HUES64 (cell line): ENCODE data around the gene SCARF2.
"Not testable (repeated sequence)": the region's sequence is repeated elsewhere in the genome, so short reads cannot be mapped to it uniquely, and the experiment has no call there.

Experiments used
- H3K27ac ChIP-seq: 2 replicates; pipeline ENCODE4 v1.7.0; 2013; ENCODE audit warnings: low read depth, low read length, inconsistent platforms
- H3K27me3 ChIP-seq: 2 replicates; pipeline ENCODE4 v1.6.1; 2013; ENCODE audit warnings: mild to moderate bottlenecking, low read length; ENCODE audit not compliant: insufficient read depth
- H3K36me3 ChIP-seq: 2 replicates; pipeline ENCODE4 v1.6.1; 2013; ENCODE audit warnings: mild to moderate bottlenecking, low read length; ENCODE audit not compliant: insufficient read depth
- H3K4me1 ChIP-seq: 2 replicates; pipeline ENCODE4 v1.6.1; 2013; ENCODE audit warnings: mild to moderate bottlenecking, low read length, moderate library complexity; ENCODE audit not compliant: insufficient read depth
- H3K4me3 ChIP-seq: 2 replicates; pipeline ENCODE4 v1.5.1; 2013; ENCODE audit warnings: mild to moderate bottlenecking, low read length, moderate library complexity
- H3K9ac ChIP-seq: 2 replicates; pipeline ENCODE4 v1.6.1; 2013; ENCODE audit warnings: mild to moderate bottlenecking, low read depth, low read length
- H3K9me3 ChIP-seq: 2 replicates; pipeline ENCODE4 v1.6.1; 2013; ENCODE audit warnings: low read depth, low read length; ENCODE audit not compliant: insufficient read depth
- WGBS: fragments of 150-250, 120-280 bp; methylation state at CpG from one replicate; pipeline ENCODE4 v1.1.7; 2013; ENCODE audit warnings: missing lambda C conversion rate; 5-methylcytosine and 5-hydroxymethylcytosine counted together

SCARF2 gene

GRCh38 chr22:20414059-20414440 lies 23.6 kb downstream of the SCARF2 start:
- Histone ChIP-seq H3K27me3 (peaks cover 8% of the 10 kb centered on the region; the same call in 1 of the 2 replicates), H3K4me1 (no peaks in the 10 kb centered on the region), H3K9ac (no peak overlapping the region), H3K36me3 (no peaks in the 10 kb centered on the region), H3K9me3 (no peaks in the 10 kb centered on the region), H3K27ac (no peak overlapping the region), H3K4me3 (no peak overlapping the region)
- WGBS, result 84% methylated on average over 5 of the region's 5 CpGs

- no peak overlapping the region for H3K4me3 ChIP-seq
- no peaks in the 10 kb centered on the region for H3K4me1 ChIP-seq
- peaks cover 2% of the 10 kb centered on the region; the same call in 1 of the 2 replicates for H3K27me3 ChIP-seq
- 97% methylated on average over 9 of the region's 9 CpGs for WGBS
- H3K27ac ChIP-seq, result no peak overlapping the region
- no peak overlapping the region for H3K9ac ChIP-seq
- H3K36me3 ChIP-seq, result no peaks in the 10 kb centered on the region
- no peaks in the 10 kb centered on the region for H3K9me3 ChIP-seq
Observed at GRCh38 chr22:20413217-20414058, 24.2 kb downstream of the SCARF2 start.

- Histone ChIP-seq H3K9me3 (no peaks in the 10 kb centered on the region), H3K27ac (no peak overlapping the region), H3K27me3 (no peaks in the 10 kb centered on the region), H3K4me3 (no peak overlapping the region), H3K4me1 (no peaks in the 10 kb centered on the region), H3K9ac (no peak overlapping the region), H3K36me3 (peaks cover 5% of the 10 kb centered on the region; the same call in 1 of the 2 replicates)
- 82% methylated on average over 10 of the region's 10 CpGs for WGBS
Observed at GRCh38 chr22:20412474-20413216, 25.0 kb downstream of the SCARF2 start.

- not testable (repeated sequence) for H3K27me3 ChIP-seq, H3K4me1 ChIP-seq, H3K27ac ChIP-seq, H3K9me3 ChIP-seq, H3K4me3 ChIP-seq, H3K9ac ChIP-seq
- peaks cover 31% of the 10 kb centered on the region for H3K36me3 ChIP-seq
- WGBS, result 97% methylated on average over 3 of the region's 3 CpGs
Observed at GRCh38 chr22:20409385-20409784, 28.2 kb downstream of the SCARF2 start.

GRCh38 chr22:20408891-20409290 lies 28.7 kb downstream of the SCARF2 start:
- no peaks in the 10 kb centered on the region for H3K4me1 ChIP-seq
- H3K4me3 ChIP-seq, result no peak overlapping the region
- WGBS, result 88% methylated on average over 4 of the region's 4 CpGs
- no peaks in the 10 kb centered on the region for H3K27me3 ChIP-seq
- peaks cover 36% of the 10 kb centered on the region for H3K36me3 ChIP-seq
- no peaks in the 10 kb centered on the region for H3K9me3 ChIP-seq
- no peak overlapping the region for H3K9ac ChIP-seq
- H3K27ac ChIP-seq, result no peak overlapping the region

GRCh38 chr22:20407829-20408228 lies 29.8 kb downstream of the SCARF2 start:
- Histone ChIP-seq H3K9ac (no peak overlapping the region), H3K27me3 (no peaks in the 10 kb centered on the region), H3K27ac (no peak overlapping the region), H3K36me3 (peaks cover 47% of the 10 kb centered on the region), H3K4me1 (no peaks in the 10 kb centered on the region), H3K9me3 (no peaks in the 10 kb centered on the region), H3K4me3 (no peak overlapping the region)
- 93% methylated on average over 3 of the region's 3 CpGs for WGBS

- WGBS, result 96% methylated on average over 13 of the region's 13 CpGs
- Histone ChIP-seq H3K9ac (no peak overlapping the region), H3K27me3 (no peaks in the 10 kb centered on the region)
Observed at GRCh38 chr22:20406686-20407408, 30.8 kb downstream of the SCARF2 start.

GRCh38 chr22:20405931-20406685 lies 31.5 kb downstream of the SCARF2 start:
- Histone ChIP-seq H3K9ac (no peak overlapping the region), H3K36me3 (peaks cover 61% of the 10 kb centered on the region), H3K27me3 (no peaks in the 10 kb centered on the region), H3K4me1 (no peaks in the 10 kb centered on the region), H3K27ac (no peak overlapping the region), H3K9me3 (no peaks in the 10 kb centered on the region), H3K4me3 (no peak overlapping the region)
- 96% methylated on average over 62 of the region's 62 CpGs for WGBS

More at GRCh38 chr22:20406686-20407408, 30.8 kb downstream of the SCARF2 start:
- Histone ChIP-seq H3K4me3 (no peak overlapping the region), H3K4me1 (no peaks in the 10 kb centered on the region), H3K36me3 (peaks cover 53% of the 10 kb centered on the region), H3K27ac (no peak overlapping the region), H3K9me3 (no peaks in the 10 kb centered on the region)

- Histone ChIP-seq H3K9ac (no peak overlapping the region), H3K9me3 (no peaks in the 10 kb centered on the region), H3K27me3 (no peaks in the 10 kb centered on the region), H3K27ac (no peak overlapping the region), H3K36me3 (peaks cover 66% of the 10 kb centered on the region), H3K4me3 (no peak overlapping the region), H3K4me1 (no peaks in the 10 kb centered on the region)
- WGBS, result 97% methylated on average over 45 of the region's 45 CpGs
Observed at GRCh38 chr22:20405291-20405930, 32.2 kb downstream of the SCARF2 start.

- Histone ChIP-seq H3K4me3 (no peak overlapping the region), H3K9ac (no peak overlapping the region), H3K27me3 (no peaks in the 10 kb centered on the region), H3K4me1 (no peaks in the 10 kb centered on the region), H3K36me3 (peaks cover 69% of the 10 kb centered on the region), H3K9me3 (no peaks in the 10 kb centered on the region), H3K27ac (no peak overlapping the region)
- 96% methylated on average over 18 of the region's 18 CpGs for WGBS
Observed at GRCh38 chr22:20404881-20405280, 32.7 kb downstream of the SCARF2 start.
